D721Med (cell line): ENCODE results near the gene TTC12.

Experiments
- DNase-seq: peaks from one replicate; pipeline ENCODE4 v3.0.0; 2011; ENCODE audit warnings: low spot score; ENCODE audit not compliant: insufficient read length
- FAIRE-seq: peaks from 2 replicates; lab custom pipeline; 2011; peaks lifted over from hg19 to GRCh38; lab: Jason Lieb, UNC
- CTCF ChIP-seq: IDR thresholded peaks from 2 replicates; pipeline ENCODE4 v1.5.1; 2012; ENCODE audit warnings: mild to moderate bottlenecking, control low read depth; ENCODE audit not compliant: insufficient read depth; ENCODE audit errors: missing control alignments

TTC12 gene

GRCh38 chr11:113408206-113408605 is 93.8 kb downstream of the TTC12 start:
- TF ChIP-seq CTCF: no peak
- DNase-seq: no peak
- no peak for FAIRE-seq

GRCh38 chr11:113408887-113409286 is 94.5 kb downstream of the TTC12 start:
- no peak for TF ChIP-seq CTCF
- no peak for FAIRE-seq
- no peak for DNase-seq

- DNase-seq (no peak), FAIRE-seq (no peak)
- TF ChIP-seq CTCF: no peak
These were observed 95.1 kb downstream of the TTC12 start for GRCh38 chr11:113409526-113409925.

GRCh38 chr11:113410414-113411135 is 96.2 kb downstream of the TTC12 start:
- no peak for TF ChIP-seq CTCF
- DNase-seq (no peak), FAIRE-seq (no peak)

- DNase-seq: no peak
- no peak for FAIRE-seq
- TF ChIP-seq CTCF: no peak
These were observed 97.2 kb downstream of the TTC12 start for GRCh38 chr11:113411536-113411935.

- no peak for FAIRE-seq
- DNase-seq: no peak
- no peak for TF ChIP-seq CTCF
These were observed 98.3 kb downstream of the TTC12 start for GRCh38 chr11:113412675-113413074.

GRCh38 chr11:113415343-113415742 is 101.0 kb downstream of the TTC12 start:
- DNase-seq (no peak), FAIRE-seq (no peak)
- no peak for TF ChIP-seq CTCF
